GM23338 (cell line): ENCODE measurements around the gene ELN. TPM values are rescaled to one million over a fixed set of nuclear protein-coding genes. Genes with fewer than 3 reads are reported as not detected.

Source experiments
- ATAC-seq: fragments of 200-7000 bp; cut with Tn5 transposase; 3 replicates; pipeline ENCODE4 v1.9.1; 2020
- DNase-seq: peaks from one replicate; pipeline ENCODE4 v3.0.0-alpha.2; 2015; ENCODE audit warnings: low spot score
- H2AFZ ChIP-seq: fragments of 200-600 bp; sonication (generic); 2 replicates; pipeline ENCODE4 v1.8.0; 2016; ENCODE audit warnings: antibody characterized with exemption, mild to moderate bottlenecking, moderate library complexity
- H3F3A ChIP-seq: fragments of 200-600 bp; sonication (generic); replicated peaks from 2 replicates; pipeline ENCODE4 v1.8.0; 2017; ENCODE audit warnings: antibody characterized with exemption, mixed run types, low read depth
- H3K27ac ChIP-seq: fragments of 200-600 bp; sonication (generic); 2 replicates; pipeline ENCODE4 v1.6.1; 2016; ENCODE audit warnings: low read depth
- H3K27me3 ChIP-seq: fragments of 200-600 bp; sonication (generic); 2 replicates; pipeline ENCODE4 v1.8.0; 2016; ENCODE audit warnings: mild to moderate bottlenecking, mixed run types, moderate library complexity; ENCODE audit not compliant: insufficient read depth
- H3K36me3 ChIP-seq: fragments of 200-600 bp; sonication (generic); 2 replicates; pipeline ENCODE4 v1.8.0; 2016; ENCODE audit warnings: mild to moderate bottlenecking; ENCODE audit not compliant: insufficient read depth
- H3K4me1 ChIP-seq: fragments of 200-600 bp; sonication (generic); 2 replicates; pipeline ENCODE4 v1.8.0; 2016; ENCODE audit warnings: mild to moderate bottlenecking, moderate library complexity; ENCODE audit not compliant: insufficient read depth
- H3K4me2 ChIP-seq: fragments of 200-600 bp; sonication (generic); 2 replicates; pipeline ENCODE4 v1.7.1; 2017; ENCODE audit warnings: mixed run types
- H3K4me3 ChIP-seq: fragments of 200-600 bp; sonication (generic); 2 replicates; pipeline ENCODE4 v1.6.1; 2016; ENCODE audit warnings: mixed run types
- H3K79me2 ChIP-seq: fragments of 200-600 bp; sonication (generic); replicated peaks from 2 replicates; pipeline ENCODE4 v1.8.0; 2017; ENCODE audit warnings: mild to moderate bottlenecking; ENCODE audit not compliant: insufficient read depth
- H3K9me2 ChIP-seq: fragments of 200-600 bp; sonication (generic); 2 replicates; pipeline ENCODE4 v1.8.0; 2017; ENCODE audit not compliant: insufficient read depth
- H4K20me1 ChIP-seq: fragments of 200-600 bp; sonication (generic); replicated peaks from 2 replicates; pipeline ENCODE4 v1.8.0; 2017; ENCODE audit warnings: mild to moderate bottlenecking; ENCODE audit not compliant: insufficient read depth
- H3K27ac Mint-ChIP-seq: 2 replicates; pipeline ENCODE4 v1.8.0; 2020; ENCODE audit warnings: inconsistent platforms, mild to moderate bottlenecking, moderate library complexity, mixed read lengths
- H3K27me3 Mint-ChIP-seq: 3 replicates; pipeline ENCODE4 v1.8.0; 2022; ENCODE audit warnings: low read depth, mild to moderate bottlenecking, moderate library complexity, mixed read lengths, inconsistent platforms; ENCODE audit not compliant: insufficient read depth, poor library complexity
- H3K36me3 Mint-ChIP-seq: 3 replicates; pipeline ENCODE4 v1.8.0; 2021; ENCODE audit warnings: low read depth, mild to moderate bottlenecking, inconsistent platforms, moderate library complexity, mixed read lengths
- H3K4me1 Mint-ChIP-seq: 3 replicates; pipeline ENCODE4 v1.8.0; 2020; ENCODE audit warnings: mild to moderate bottlenecking, inconsistent platforms, mixed read lengths
- H3K4me3 Mint-ChIP-seq: 3 replicates; pipeline ENCODE4 v1.8.0; 2021; ENCODE audit warnings: moderate library complexity, mild to moderate bottlenecking, inconsistent platforms, mixed read lengths
- H3K9me3 Mint-ChIP-seq: 3 replicates; pipeline ENCODE4 v1.8.0; 2020; ENCODE audit warnings: moderate library complexity, mild to moderate bottlenecking, inconsistent platforms, mixed read lengths
- CREB1 ChIP-seq: fragments of 250-450 bp; sonication (Bioruptor Pico); IDR thresholded peaks from 2 replicates; pipeline ENCODE4 v1.5.0; 2020; ENCODE audit warnings: low read depth, mild to moderate bottlenecking, moderate library complexity
- CTCF ChIP-seq, 2 experiments: fragments of 200-600 bp in 1 of 2; sonication (generic) in 1 of 2; conservative IDR thresholded peaks; 2 replicates each; pipeline versions ENCODE4 v1.5.1 to v1.6.1; 2016 to 2017; ENCODE audit warnings: antibody characterized with exemption in 2 of 2, low read depth in 2 of 2, mild to moderate bottlenecking in 2 of 2, moderate library complexity in 1 of 2
- ETS1 ChIP-seq: IDR thresholded peaks from 2 replicates; pipeline ENCODE4 v1.6.1; 2016; ENCODE audit warnings: antibody characterized with exemption
- EZH2 ChIP-seq: fragments of 200-600 bp; sonication (generic); IDR thresholded peaks from one replicate; pipeline ENCODE4 v1.8.0; 2017; ENCODE audit warnings: antibody characterized with exemption, mild to moderate bottlenecking, low read depth; ENCODE audit not compliant: unreplicated experiment
- EZH2phosphoT487 ChIP-seq: fragments of 200-600 bp; sonication (generic); IDR thresholded peaks from one replicate; pipeline ENCODE4 v1.8.1; 2018; ENCODE audit warnings: antibody characterized with exemption; ENCODE audit not compliant: unreplicated experiment
- JUNB ChIP-seq: IDR thresholded peaks from one replicate; pipeline ENCODE4 v1.6.1; 2016; ENCODE audit warnings: antibody characterized with exemption; ENCODE audit not compliant: unreplicated experiment
- NANOG ChIP-seq: IDR thresholded peaks from 2 replicates; pipeline ENCODE4 v1.6.1; 2016; ENCODE audit warnings: antibody characterized with exemption, borderline replicate concordance
- POLR2AphosphoS5 ChIP-seq: IDR thresholded peaks from 2 replicates; pipeline ENCODE4 v1.6.1; 2016; ENCODE audit warnings: antibody characterized with exemption, low read depth
- REST ChIP-seq: IDR thresholded peaks from one replicate; pipeline ENCODE4 v1.6.1; 2018; ENCODE audit warnings: antibody characterized with exemption; ENCODE audit not compliant: unreplicated experiment
- STAT1 ChIP-seq: IDR thresholded peaks from one replicate; pipeline ENCODE4 v1.6.1; 2016; ENCODE audit warnings: antibody characterized with exemption; ENCODE audit not compliant: unreplicated experiment
- ZNF114 ChIP-seq: fragments of 250-450 bp; sonication (Bioruptor Pico); IDR thresholded peaks from 2 replicates; pipeline ENCODE4 v1.5.0; 2020; ENCODE audit warnings: mild to moderate bottlenecking, moderate library complexity
- ZNF331 ChIP-seq: fragments of 250-450 bp; sonication (Bioruptor Pico); IDR thresholded peaks from 2 replicates; pipeline ENCODE4 v1.5.0; 2020; ENCODE audit warnings: low read depth, mild to moderate bottlenecking, moderate library complexity
- ZNF462 ChIP-seq: fragments of 250-450 bp; sonication (Bioruptor Pico); IDR thresholded peaks from 2 replicates; pipeline ENCODE4 v1.5.0; 2020; ENCODE audit warnings: mild to moderate bottlenecking, moderate library complexity
- polyA plus RNA-seq: library from polyadenylated mRNA; unstranded; fragments of >200 nt; fragmentation: Nextera tagmentation; extraction: Ambion mirVana; gene quantifications from 2 replicates; pipeline ENCODE4 v1.2.1, GENCODE V29; 2016
- total RNA-seq: library from RNA; depleted of rRNA; stranded (reverse); fragments of >200 nt; shearing (Covaris generic); gene quantifications from 2 replicates; pipeline ENCODE4 v1.2.3, GENCODE V29; 2014

ELN gene
- total and polyA plus RNA-seq, 2 experiments from 2014 or later, result 1.1 to 5.6 TPM

GRCh38 chr7:74003621-74004020 is 24.4 kb upstream of the ELN start:
- no peak overlapping the region for H3K27ac ChIP-seq
- no peaks in the 10 kb centered on the region for H3F3A ChIP-seq
- H3K36me3 ChIP-seq, result no peaks in the 10 kb centered on the region
- no peak for TF ChIP-seq ZNF114 (CRISPR knock-in tag)
- TF ChIP-seq REST, result no peak
- no peak for TF ChIP-seq NANOG
- no peak for TF ChIP-seq STAT1
- TF ChIP-seq CREB1 (CRISPR knock-in tag), result no peak
- TF ChIP-seq ETS1, result no peak
- TF ChIP-seq POLR2AphosphoS5, result no peak
- TF ChIP-seq CTCF (conservative IDR thresholded peaks at IDR 0.05; ENCODE audit: low read depth in 2 of 2), result no peak
- TF ChIP-seq ZNF462 (CRISPR knock-in tag), result no peak
- no peak for TF ChIP-seq EZH2
- TF ChIP-seq ZNF331 (CRISPR knock-in tag), result no peak
- no peak for TF ChIP-seq JUNB
- no peak for TF ChIP-seq EZH2phosphoT487
- H3K9me2 ChIP-seq, result no peaks in the 10 kb centered on the region
- H3K4me3 ChIP-seq, result no peak overlapping the region
- no peak overlapping the region for H3K27ac Mint-ChIP-seq
- no peaks in the 10 kb centered on the region for H4K20me1 ChIP-seq
- H3K9me3 Mint-ChIP-seq, result no peaks in the 10 kb centered on the region; the same call in 2 of the 3 replicates
- 0 out of 3 replicates have a peak, but pooled peaks cover 2% of the 10 kb centered on the region for H3K4me1 Mint-ChIP-seq
- no peaks in the 10 kb centered on the region for H3K36me3 Mint-ChIP-seq
- DNase-seq (no peak), ATAC-seq (no peak)
- no peak overlapping the region for H2AFZ ChIP-seq
- H3K4me2 ChIP-seq, result no peak overlapping the region
- no peaks in the 10 kb centered on the region for H3K79me2 ChIP-seq
- H3K27me3 Mint-ChIP-seq, result peaks cover 9% of the 10 kb centered on the region
- no peaks in the 10 kb centered on the region for H3K27me3 ChIP-seq
- H3K4me1 ChIP-seq, result no peaks in the 10 kb centered on the region
- no peak overlapping the region for H3K4me3 Mint-ChIP-seq
